K562 (cell line): ENCODE measurements around the gene ZNF502. TPM values are rescaled to one million over a fixed set of nuclear protein-coding genes. Genes with fewer than 3 reads are reported as not detected.

Source experiments
- ASH1L ChIP-seq: fragments of 450-650 bp; IDR thresholded peaks from 2 replicates; pipeline ENCODE4 v1.6.1; 2018; ENCODE audit warnings: borderline replicate concordance, mild to moderate bottlenecking, low read depth; ENCODE audit not compliant: partially characterized antibody
- CBX1 ChIP-seq: sonication (generic); IDR thresholded peaks from 2 replicates; pipeline ENCODE4 v1.6.1; 2016; ENCODE audit warnings: antibody characterized with exemption, low read depth, mild to moderate bottlenecking
- ELK1 ChIP-seq: sonication (generic); formaldehyde crosslinking; IDR thresholded peaks from 2 replicates; pipeline ENCODE4 v1.8.1; 2022; ENCODE audit warnings: missing genetic modification reagents
- KDM2B ChIP-seq: fragments of 250-450 bp; sonication (Bioruptor Pico); IDR thresholded peaks from 2 replicates; pipeline ENCODE4 v1.8.0; 2021; ENCODE audit warnings: mild to moderate bottlenecking, moderate library complexity
- MEF2D ChIP-seq: conservative IDR thresholded peaks from 2 replicates; pipeline ENCODE4 v1.6.1; 2016; ENCODE audit warnings: low read depth, missing genetic modification characterization, missing compliant biosample characterization
- MYNN ChIP-seq, 2 experiments: sonication (generic); formaldehyde crosslinking in 1 of 2; IDR thresholded peaks; 2 replicates each; pipeline versions ENCODE4 v1.5.0 to v1.6.1; 2016 to 2020; ENCODE audit warnings: antibody characterized with exemption in 1 of 2, missing genetic modification reagents in 1 of 2
- NCOR1 ChIP-seq: fragments of 450-650 bp; IDR thresholded peaks from 2 replicates; pipeline ENCODE4 v1.6.1; 2016; ENCODE audit warnings: mild to moderate bottlenecking, moderate library complexity
- POLR3A ChIP-seq: IDR thresholded peaks from 2 replicates; pipeline ENCODE4 v1.6.1; 2011; ENCODE audit warnings: borderline replicate concordance, mild to moderate bottlenecking, moderate library complexity; ENCODE audit not compliant: insufficient read length, insufficient read depth; ENCODE audit errors: extremely low read depth
- PRDM10 ChIP-seq: fragments of 450-650 bp; IDR thresholded peaks from 2 replicates; pipeline ENCODE4 v1.6.1; 2018; ENCODE audit not compliant: partially characterized antibody
- SMARCE1 ChIP-seq: fragments of 450-650 bp; IDR thresholded peaks from 2 replicates; pipeline ENCODE4 v1.7.1; 2016; ENCODE audit warnings: mild to moderate bottlenecking
- TCF7 ChIP-seq: sonication (generic); IDR thresholded peaks from 2 replicates; pipeline ENCODE4 v1.6.1; 2016; ENCODE audit warnings: antibody characterized with exemption, borderline replicate concordance
- TFAM ChIP-seq: fragments of 250-450 bp; sonication (Bioruptor Pico); conservative IDR thresholded peaks from 2 replicates; pipeline ENCODE4 v1.5.0; 2021; ENCODE audit warnings: mild to moderate bottlenecking, moderate library complexity
- TOE1 ChIP-seq, 2 experiments: fragments of 450-650 bp in 1 of 2; sonication (generic) in 1 of 2; formaldehyde crosslinking in 1 of 2; IDR thresholded peaks; 2 replicates each; pipeline versions ENCODE4 v1.7.1 to v1.8.0; 2016 to 2022; ENCODE audit warnings: borderline replicate concordance in 2 of 2, mild to moderate bottlenecking in 2 of 2, antibody characterized with exemption in 1 of 2, inconsistent platforms in 1 of 2, low read depth in 1 of 2, missing genetic modification reagents in 1 of 2, moderate library complexity in 1 of 2
- ZNF511 ChIP-seq: sonication (generic); formaldehyde crosslinking; IDR thresholded peaks from 2 replicates; pipeline ENCODE4 v1.8.0; 2022; ENCODE audit warnings: mild to moderate bottlenecking, missing genetic modification reagents
- polyA plus RNA-seq, 8 experiments: library from polyadenylated mRNA; depleted of rRNA in 4 of 8; stranded (reverse) in 5 of 8; unstranded in 3 of 8; fragments of >200 nt; fragmentation: Nextera tagmentation in 2 of 8; fragmentation: Illumina TruSeq in 1 of 8; extraction: Ambion mirVana in 2 of 8; extraction: Trizol in 1 of 8; gene quantifications; 2 replicates each; pipeline versions ENCODE4 v1.2.1 to v1.2.3, GENCODE V29; 2011 to 2014; ENCODE audit warnings: inconsistent platforms in 1 of 8, missing spikeins in 1 of 8
- total RNA-seq, 7 experiments: library from RNA; depleted of rRNA in 6 of 7; stranded (reverse); fragments of >200 nt in 6 of 7; fragmentation: Illumina TruSeq in 2 of 7; extraction: Trizol in 2 of 7; gene quantifications; 2 replicates each; pipeline versions ENCODE4 v1.2.1 to v1.2.3, GENCODE V29; 2011 to 2021; ENCODE audit warnings: low replicate concordance in 1 of 7
- TF ChIP-seq, protein P1 (sequence below): fragments of 450-650 bp; IDR thresholded peaks from 2 replicates; pipeline ENCODE4 v1.6.1; 2017; ENCODE audit warnings: antibody characterized with exemption
- TF ChIP-seq, protein P2 (sequence below): fragments of 250-450 bp; sonication (Bioruptor Pico); IDR thresholded peaks from 2 replicates; pipeline ENCODE4 v1.4.0; 2020; ENCODE audit warnings: mild to moderate bottlenecking

Gene ZNF502
- total and polyA plus RNA-seq, 9 of the 15 experiments (the other 6 are each of a cell fraction or from before 2014, with no cell fraction given), result 0.38 to 0.98 (median 0.67) TPM

DNA sequence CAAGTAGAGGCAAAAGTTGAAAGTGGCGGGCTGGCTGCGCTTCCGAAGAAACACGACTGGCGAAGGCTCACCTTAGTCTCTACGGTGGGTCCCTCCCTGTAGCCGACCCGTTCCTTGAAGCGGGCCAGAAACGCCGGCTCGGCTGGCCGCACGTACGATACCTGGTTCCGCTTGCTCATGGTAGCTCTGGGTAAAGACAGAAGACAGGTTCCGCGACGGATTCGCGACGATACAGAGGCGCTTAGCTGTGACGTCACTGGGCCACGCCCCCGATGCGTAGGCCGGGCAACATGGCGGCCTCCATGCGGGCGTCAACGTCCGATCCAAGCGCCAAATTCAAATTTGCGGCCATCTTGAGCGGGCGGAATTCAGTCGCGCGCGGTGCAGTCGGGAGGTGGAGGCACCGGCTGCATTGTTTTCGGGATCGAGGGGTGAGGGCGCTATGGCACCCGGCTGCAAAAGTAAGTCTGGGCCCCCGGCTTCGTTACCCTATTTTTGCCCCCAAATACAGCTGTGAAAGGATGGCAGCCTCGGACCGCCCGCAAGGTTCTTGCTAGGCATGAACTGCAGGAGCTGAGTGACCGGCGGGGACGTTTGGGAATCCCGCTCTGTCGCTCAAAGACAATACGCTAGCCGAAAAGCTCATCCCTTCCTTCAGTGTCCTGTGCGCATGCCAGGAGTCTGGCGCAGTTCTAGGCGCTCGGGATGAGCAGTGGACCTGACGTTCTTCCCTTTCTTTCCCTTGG lies 49.1 kb downstream of the ZNF502 start, which contains the start of the genes KIAA1143 and KIF15 (continued):
- peak; percentile 28 for TF ChIP-seq PRDM10
- TF ChIP-seq NCOR1, result peak; percentile 58
- TF ChIP-seq TCF7, result 0 out of 2 replicates have a peak, but pooled peaks have one; percentile 71
- TF ChIP-seq, protein P1, sequence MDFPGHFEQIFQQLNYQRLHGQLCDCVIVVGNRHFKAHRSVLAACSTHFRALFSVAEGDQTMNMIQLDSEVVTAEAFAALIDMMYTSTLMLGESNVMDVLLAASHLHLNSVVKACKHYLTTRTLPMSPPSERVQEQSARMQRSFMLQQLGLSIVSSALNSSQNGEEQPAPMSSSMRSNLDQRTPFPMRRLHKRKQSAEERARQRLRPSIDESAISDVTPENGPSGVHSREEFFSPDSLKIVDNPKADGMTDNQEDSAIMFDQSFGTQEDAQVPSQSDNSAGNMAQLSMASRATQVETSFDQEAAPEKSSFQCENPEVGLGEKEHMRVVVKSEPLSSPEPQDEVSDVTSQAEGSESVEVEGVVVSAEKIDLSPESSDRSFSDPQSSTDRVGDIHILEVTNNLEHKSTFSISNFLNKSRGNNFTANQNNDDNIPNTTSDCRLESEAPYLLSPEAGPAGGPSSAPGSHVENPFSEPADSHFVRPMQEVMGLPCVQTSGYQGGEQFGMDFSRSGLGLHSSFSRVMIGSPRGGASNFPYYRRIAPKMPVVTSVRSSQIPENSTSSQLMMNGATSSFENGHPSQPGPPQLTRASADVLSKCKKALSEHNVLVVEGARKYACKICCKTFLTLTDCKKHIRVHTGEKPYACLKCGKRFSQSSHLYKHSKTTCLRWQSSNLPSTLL, result no peak
- peak; percentile 95 for TF ChIP-seq CBX1
- no peak for TF ChIP-seq TFAM
- TF ChIP-seq TOE1 (IDR thresholded peaks at IDR 0.05; ENCODE audit: borderline replicate concordance), result peak; percentile 59
- no peak; the same call in 1 of the 2 replicates for TF ChIP-seq TOE1 (CRISPR knock-in tag; IDR thresholded peaks at IDR 0.05; ENCODE audit: borderline replicate concordance, low read depth)
- 0 out of 2 replicates have a peak, but pooled peaks have one; percentile 62 for TF ChIP-seq MYNN (IDR thresholded peaks at IDR 0.05)
- no peak for TF ChIP-seq MYNN (CRISPR knock-in tag; IDR thresholded peaks at IDR 0.05)
- 0 out of 2 replicates have a peak, but pooled peaks have one; percentile 43 for TF ChIP-seq MEF2D (tag)
- peak; percentile 23; the same call in 1 of the 2 replicates for TF ChIP-seq SMARCE1
- TF ChIP-seq, protein P2, sequence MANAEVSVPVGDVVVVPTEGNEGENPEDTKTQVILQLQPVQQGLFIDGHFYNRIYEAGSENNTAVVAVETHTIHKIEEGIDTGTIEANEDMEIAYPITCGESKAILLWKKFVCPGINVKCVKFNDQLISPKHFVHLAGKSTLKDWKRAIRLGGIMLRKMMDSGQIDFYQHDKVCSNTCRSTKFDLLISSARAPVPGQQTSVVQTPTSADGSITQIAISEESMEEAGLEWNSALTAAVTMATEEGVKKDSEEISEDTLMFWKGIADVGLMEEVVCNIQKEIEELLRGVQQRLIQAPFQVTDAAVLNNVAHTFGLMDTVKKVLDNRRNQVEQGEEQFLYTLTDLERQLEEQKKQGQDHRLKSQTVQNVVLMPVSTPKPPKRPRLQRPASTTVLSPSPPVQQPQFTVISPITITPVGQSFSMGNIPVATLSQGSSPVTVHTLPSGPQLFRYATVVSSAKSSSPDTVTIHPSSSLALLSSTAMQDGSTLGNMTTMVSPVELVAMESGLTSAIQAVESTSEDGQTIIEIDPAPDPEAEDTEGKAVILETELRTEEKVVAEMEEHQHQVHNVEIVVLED (CRISPR knock-in tag), result peak; percentile 98
- no peak for TF ChIP-seq ELK1 (CRISPR knock-in tag)
- TF ChIP-seq KDM2B (CRISPR knock-in tag), result no peak
- TF ChIP-seq ZNF511 (CRISPR knock-in tag), result no peak; the same call in none of the 2 replicates
- TF ChIP-seq ASH1L, result no peak
- no peak for TF ChIP-seq POLR3A
